WI38 (cell line): ENCODE measurements around the gene DDX11.
"Not testable (repeated sequence)": the region's sequence is repeated elsewhere in the genome, so short reads cannot be mapped to it uniquely, and the experiment has no call there.

ENCODE experiments used
- H3K4me3 ChIP-seq: 2 replicates; pipeline ENCODE4 v1.5.1; 2011; ENCODE audit warnings: low read depth, mild to moderate bottlenecking, control low read depth, low read length
- TF ChIP-seq, protein P1 (sequence below): IDR thresholded peaks from 2 replicates; pipeline ENCODE4 v1.5.1; 2012; ENCODE audit warnings: low read depth, mild to moderate bottlenecking, control low read depth, low read length

DDX11 gene

DNA sequence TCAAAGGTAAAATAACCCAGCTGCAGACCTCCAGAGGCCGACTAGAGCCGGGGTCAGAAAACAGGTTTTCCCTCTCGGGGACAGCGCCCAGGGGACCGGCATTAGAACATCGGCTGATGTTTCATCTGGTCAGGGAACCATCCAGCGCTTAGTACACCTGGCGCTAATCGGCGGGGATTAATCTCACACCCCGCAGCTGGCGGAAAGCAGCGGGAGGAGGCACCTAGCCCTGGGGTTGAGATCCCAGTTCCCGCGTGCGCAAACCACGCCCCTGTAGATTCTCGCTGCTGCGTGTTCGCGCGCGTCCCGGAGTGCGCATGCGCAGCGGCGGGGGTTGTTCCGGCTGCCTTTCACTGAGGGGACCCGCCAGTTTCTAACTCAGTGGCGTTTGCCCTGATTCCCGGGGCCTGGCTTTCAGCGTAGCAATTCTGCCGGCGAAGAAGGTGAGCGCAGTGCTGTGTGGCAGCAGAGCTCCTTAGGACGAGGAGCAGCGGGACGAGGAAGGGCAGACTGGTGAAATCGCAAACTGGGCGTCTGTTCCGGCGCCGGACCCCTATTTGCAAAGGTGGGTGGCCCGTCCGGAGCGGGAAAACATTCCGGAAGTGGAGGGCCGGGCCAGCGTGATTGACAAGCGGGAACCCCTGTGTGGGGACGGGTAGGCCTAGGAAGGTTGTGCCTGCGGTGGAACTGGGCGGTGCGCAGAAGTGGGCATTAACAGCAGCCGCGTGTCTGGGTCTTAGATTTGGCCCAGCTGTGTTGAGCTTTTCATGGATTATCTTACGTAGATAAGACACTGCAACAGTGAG, at the start of gene DDX11:
Gene DDX11 (plus strand): TSS at position 334 of the 806 bp plus-strand sequence. CDS start 4,534 bp downstream, outside the sequence.
- peak within 1 kb of the TSS; percentile 65 for H3K4me3 ChIP-seq

DNA sequence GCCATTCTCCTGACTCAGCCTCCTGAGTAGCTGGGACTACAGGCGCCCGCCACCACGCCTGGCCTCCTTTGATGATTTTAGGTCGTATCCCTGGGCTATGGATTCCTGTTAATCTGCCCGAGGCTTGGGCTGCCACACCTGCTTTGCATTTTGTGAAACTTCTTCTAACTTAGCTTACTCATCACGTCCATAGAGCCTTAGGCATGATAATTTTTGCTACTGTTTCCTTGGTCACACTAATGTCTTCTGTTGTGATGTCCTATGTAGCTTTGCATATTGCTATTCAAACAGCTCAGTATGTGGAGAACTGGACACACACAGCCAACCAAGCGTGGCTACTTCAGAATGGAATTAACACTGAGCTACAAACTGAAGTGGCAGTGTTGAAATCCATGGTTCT, 47.5 kb upstream of the DDX11 start:
- TF ChIP-seq, protein P1, sequence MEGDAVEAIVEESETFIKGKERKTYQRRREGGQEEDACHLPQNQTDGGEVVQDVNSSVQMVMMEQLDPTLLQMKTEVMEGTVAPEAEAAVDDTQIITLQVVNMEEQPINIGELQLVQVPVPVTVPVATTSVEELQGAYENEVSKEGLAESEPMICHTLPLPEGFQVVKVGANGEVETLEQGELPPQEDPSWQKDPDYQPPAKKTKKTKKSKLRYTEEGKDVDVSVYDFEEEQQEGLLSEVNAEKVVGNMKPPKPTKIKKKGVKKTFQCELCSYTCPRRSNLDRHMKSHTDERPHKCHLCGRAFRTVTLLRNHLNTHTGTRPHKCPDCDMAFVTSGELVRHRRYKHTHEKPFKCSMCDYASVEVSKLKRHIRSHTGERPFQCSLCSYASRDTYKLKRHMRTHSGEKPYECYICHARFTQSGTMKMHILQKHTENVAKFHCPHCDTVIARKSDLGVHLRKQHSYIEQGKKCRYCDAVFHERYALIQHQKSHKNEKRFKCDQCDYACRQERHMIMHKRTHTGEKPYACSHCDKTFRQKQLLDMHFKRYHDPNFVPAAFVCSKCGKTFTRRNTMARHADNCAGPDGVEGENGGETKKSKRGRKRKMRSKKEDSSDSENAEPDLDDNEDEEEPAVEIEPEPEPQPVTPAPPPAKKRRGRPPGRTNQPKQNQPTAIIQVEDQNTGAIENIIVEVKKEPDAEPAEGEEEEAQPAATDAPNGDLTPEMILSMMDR: no peak

DNA sequence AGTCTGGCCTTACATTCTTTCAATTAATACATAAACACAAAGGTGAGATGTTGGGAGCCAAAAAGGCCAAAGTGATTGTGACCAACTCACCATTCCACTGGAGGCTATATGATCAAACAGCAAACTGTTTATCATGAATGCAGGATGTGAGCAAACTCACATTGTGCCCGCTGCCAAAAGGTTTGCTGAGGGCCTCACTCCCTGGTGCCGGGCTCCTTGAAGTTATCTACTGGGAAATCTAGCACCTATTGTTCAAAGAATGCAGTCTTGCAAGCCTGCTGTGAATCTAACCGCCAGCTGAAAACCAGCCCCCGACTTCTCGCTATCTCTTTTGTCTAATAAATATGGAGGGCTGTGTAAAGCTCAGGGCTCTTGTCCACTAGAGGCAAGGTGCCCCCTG, 46.7 kb upstream of the DDX11 start:
- H3K4me3 ChIP-seq: not testable (repeated sequence)

More for the DNA sequence above, 47.5 kb upstream of the DDX11 start:
- no peak overlapping the region for H3K4me3 ChIP-seq

DNA sequence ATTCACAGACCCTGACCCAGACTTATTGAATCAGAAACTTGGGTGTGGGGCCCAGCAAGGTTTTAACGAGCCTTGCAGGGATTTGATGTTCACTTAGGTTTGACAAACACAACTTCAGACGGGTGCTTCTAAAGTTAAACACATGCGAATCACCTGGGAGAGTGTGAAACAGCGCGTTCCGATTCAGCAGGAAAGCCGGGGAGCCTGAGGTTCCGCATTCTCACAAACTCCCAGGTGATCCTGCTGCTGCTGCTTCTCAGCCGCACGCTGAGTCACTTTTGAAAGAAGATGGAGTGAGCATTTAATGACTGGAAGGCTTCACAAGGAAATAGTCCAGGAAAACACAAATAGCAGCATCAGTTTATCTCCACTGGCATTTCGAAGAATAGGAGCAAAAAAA, 44.2 kb upstream of the DDX11 start:
- TF ChIP-seq, protein P1: no peak
- no peak overlapping the region for H3K4me3 ChIP-seq

DNA sequence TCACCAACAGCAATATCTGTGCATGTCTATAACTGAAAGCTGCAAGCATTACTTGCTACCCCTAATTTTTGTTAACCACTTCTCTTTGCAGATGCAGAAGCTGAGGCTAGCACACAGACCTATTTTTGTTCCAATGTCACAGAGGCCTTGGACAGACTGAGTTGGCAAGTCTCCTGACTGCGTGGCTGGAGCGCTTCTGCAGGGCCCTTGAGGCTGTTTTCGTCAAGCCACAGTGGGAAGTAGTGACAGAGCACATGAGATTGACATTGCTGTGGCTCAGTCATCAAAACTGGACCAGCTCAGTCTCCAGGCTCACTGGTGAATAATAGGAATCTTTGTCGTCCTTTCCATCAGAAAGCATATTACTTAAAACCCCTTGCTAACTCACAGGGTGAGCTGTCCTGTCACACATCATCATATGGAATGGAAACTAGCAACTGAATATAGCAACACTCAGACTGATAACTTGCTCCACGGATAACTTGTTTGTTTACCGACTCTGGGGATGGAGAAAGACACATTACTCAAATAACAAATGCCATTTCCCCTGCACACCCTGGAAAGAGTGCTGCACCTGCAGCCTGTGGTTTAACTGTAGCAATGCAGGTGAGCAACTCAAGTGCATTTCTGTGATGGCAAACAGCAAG, 43.6 kb upstream of the DDX11 start:
- H3K4me3 ChIP-seq: no peak overlapping the region

DNA sequence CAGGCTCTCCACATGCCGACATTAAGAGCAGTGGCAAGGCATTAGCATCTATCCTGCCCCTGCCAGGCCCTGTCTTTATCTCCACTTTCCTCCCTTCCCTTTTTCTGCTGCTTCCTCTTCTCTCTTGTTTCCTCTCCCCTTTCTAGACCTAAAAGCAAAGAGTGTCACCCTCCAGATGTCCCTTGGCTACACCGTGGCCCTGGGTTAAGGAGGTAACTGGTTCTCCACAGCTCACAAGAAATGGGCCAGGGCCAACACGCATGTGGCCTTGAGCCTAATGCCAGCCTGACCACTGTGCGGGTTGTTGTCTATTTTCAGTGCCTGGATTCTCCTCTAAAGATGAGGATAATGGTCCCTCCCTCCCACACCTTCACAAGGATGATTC, 41.7 kb upstream of the DDX11 start:
- TF ChIP-seq, protein P1: no peak
- H3K4me3 ChIP-seq: no peak overlapping the region

More for the DNA sequence above, 43.6 kb upstream of the DDX11 start:
- TF ChIP-seq, protein P1: no peak

DNA sequence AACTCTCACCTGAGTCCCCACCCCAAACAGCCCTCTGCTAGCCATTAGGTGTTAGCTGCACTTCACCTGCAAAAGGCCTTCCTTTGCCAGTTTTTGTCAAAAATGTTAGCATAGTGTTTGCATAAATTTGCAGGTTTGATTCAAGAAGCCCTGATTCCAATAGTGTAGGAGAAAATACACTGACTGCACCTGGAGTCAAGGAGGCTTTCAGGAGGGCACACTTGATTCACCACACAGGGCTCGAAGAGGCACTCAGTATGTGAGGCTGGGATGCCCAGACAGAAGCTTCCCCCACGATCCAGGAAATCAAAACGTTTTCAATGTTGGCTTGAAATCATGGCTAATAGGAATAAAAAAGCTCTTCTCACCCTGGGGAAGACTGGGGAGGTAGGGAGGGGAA, 40.5 kb upstream of the DDX11 start:
- TF ChIP-seq, protein P1: no peak
- H3K4me3 ChIP-seq: no peak overlapping the region

DNA sequence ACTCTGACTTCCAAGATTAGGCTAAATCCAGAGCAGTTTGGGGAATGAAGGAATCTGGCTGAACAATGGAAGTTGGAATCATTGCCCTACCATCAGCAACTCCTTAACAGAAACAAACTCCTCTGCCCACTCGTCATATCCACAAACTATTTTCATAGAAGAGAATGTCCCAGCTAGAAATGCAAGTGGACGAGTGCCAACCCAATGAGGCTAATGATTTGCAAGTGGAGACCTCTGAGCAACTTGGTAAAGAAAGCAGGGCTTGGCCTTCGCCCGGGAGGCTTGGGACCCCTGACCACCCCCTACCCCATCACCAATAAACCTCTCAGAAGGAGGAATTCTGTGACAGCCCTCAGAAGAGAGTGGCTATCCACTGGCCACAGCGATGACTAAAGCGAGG, 40.0 kb upstream of the DDX11 start:
- TF ChIP-seq, protein P1: no peak
- no peak overlapping the region for H3K4me3 ChIP-seq
